Chondrocyte (in vitro differentiated cells): ENCODE results near the gene LSM14A. TPM values are rescaled to one million over a fixed set of nuclear protein-coding genes. Genes with fewer than 3 reads are reported as not detected.

ENCODE experiments used
- DNase-seq: peaks from one replicate; pipeline ENCODE4 v3.0.0; 2021; ENCODE audit warnings: mixed read lengths, low spot score
- H3K27ac Mint-ChIP-seq: one replicate; pipeline ENCODE4 v1.8.0; 2021; ENCODE audit warnings: mild to moderate bottlenecking, moderate library complexity, mixed read lengths; ENCODE audit not compliant: unreplicated experiment
- H3K27me3 Mint-ChIP-seq: 2 replicates; pipeline ENCODE4 v1.8.0; 2021; ENCODE audit warnings: low read depth, mixed read lengths
- H3K36me3 Mint-ChIP-seq: 2 replicates; pipeline ENCODE4 v1.8.0; 2021; ENCODE audit warnings: low read depth, mixed read lengths
- H3K4me1 Mint-ChIP-seq: 2 replicates; pipeline ENCODE4 v1.8.0; 2021; ENCODE audit warnings: low read depth, mild to moderate bottlenecking, mixed read lengths
- H3K4me3 Mint-ChIP-seq: one replicate; pipeline ENCODE4 v1.8.0; 2021; ENCODE audit warnings: mild to moderate bottlenecking, moderate library complexity, mixed read lengths; ENCODE audit not compliant: unreplicated experiment
- H3K9me3 Mint-ChIP-seq: 2 replicates; pipeline ENCODE4 v1.8.0; 2021; ENCODE audit warnings: low read depth, mixed read lengths
- CTCF ChIP-seq: fragments of 200-600 bp; sonication (generic); IDR thresholded peaks from 2 replicates; pipeline ENCODE4 v1.5.0; 2021; ENCODE audit warnings: antibody characterized with exemption, mild to moderate bottlenecking, moderate library complexity
- total RNA-seq: library from RNA; stranded (reverse); gene quantifications from 3 replicates; pipeline ENCODE4 v1.2.1, GENCODE V29; 2021

The LSM14A gene
- total RNA-seq, 1 donor from 2014 or later, result 89.4 TPM

GRCh38 chr19:34260771-34261173 lies 88.5 kb downstream of the LSM14A start:
- TF ChIP-seq CTCF, result no peak
- Mint-ChIP-seq H3K4me1 (peaks cover 59% of the 10 kb centered on the region), H3K27me3 (no peaks in the 10 kb centered on the region), H3K9me3 (no peaks in the 10 kb centered on the region), H3K27ac (peak overlapping the region; percentile 67), H3K36me3 (no peaks in the 10 kb centered on the region), H3K4me3 (no peak overlapping the region)
- no peak for DNase-seq

DNA sequence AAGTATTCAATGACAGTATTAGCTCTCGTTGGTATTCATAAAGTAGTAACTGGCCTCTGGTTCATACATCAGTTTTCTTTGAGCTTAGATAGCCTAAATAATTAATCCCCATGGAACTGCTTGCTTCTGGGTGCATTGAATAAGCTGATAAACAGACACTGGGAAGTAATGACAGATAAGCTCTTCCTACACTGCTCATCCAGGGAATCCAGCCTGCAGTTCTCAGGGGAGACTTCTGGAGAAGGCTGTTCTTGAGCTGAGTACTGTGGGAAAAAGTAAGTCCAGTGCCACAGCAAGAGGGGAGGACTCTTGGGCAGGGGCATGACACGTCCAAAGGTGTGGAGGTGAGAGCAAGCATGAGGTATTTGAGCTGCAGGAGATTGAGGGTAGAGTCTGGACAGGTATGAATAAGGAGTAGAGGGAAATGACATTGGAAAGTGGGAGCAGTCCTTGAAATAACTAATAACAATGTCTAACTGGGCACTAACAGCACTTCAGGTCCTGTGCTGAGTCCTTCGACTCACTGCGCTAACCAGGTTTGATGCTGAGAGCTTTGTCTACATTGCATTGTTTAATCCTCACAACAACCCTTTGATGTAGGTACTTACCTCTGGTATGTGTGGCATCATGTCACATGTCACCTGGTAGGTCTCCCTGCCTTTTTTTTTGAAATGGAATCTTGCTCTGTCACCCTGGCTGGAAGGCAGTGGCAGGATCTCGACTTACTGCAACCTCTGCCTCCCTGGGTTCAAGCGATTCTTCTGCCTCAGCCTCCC lies 89.2 kb downstream of the LSM14A start:
- H3K36me3 Mint-ChIP-seq, result no peaks in the 10 kb centered on the region
- no peak for TF ChIP-seq CTCF

DNA sequence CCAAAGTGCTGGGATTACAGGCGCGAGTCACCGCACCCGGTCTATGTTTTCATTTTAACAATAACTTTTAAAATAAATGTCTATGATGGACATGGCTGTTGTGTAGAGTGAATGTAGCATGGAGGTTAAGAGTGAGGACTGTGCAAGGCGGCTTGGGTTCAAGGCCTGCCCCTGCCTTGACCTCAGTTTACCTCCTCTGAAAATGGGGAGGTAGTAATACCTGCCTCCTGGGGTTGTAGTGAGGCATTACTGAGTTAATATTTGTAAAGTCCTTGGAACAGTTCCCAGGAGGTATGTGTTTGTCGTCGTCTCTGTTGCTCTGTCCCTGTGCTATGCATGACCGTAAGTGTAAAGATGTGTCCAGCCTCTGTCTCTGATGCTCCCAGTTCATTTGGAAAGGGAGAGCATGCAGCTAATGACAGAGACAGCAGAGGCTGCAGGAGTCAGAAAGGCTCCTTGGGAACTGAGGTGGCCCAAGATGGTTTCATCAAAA lies 91.5 kb downstream of the LSM14A start:
- Mint-ChIP-seq H3K27ac (no peak overlapping the region), H3K4me1 (peaks cover 52% of the 10 kb centered on the region)
- TF ChIP-seq CTCF, result no peak

More for the DNA sequence above, 89.2 kb downstream of the LSM14A start:
- no peak overlapping the region for H3K4me3 Mint-ChIP-seq
- H3K27ac Mint-ChIP-seq, result peak overlapping the region; percentile 67
- no peak for DNase-seq
- no peaks in the 10 kb centered on the region for H3K9me3 Mint-ChIP-seq
- H3K4me1 Mint-ChIP-seq, result peaks cover 54% of the 10 kb centered on the region
- H3K27me3 Mint-ChIP-seq, result no peaks in the 10 kb centered on the region

DNA sequence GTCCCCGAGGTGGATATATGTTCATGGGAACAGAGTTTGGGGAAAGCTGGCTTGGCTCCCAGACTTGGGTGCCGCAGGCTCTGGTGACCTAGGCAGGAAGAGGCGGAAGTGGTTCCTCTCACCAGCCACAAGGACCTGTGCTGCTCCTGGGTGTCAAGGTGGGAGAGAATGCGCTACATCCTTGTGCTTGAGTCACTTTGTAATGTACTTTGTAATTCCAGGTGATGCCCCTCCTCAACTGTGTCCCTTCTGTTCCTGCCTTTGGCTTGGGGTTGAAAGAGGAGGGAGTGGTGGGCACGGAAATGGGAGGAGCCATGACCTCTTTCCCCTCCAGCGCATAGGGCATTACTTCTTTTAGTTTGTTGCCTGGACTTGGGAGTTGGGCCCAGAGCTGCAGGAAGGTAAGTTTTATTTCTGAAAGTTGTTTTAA lies 92.9 kb downstream of the LSM14A start:
- H3K27me3 Mint-ChIP-seq, result no peaks in the 10 kb centered on the region
- no peak for DNase-seq
- no peak for TF ChIP-seq CTCF
- no peaks in the 10 kb centered on the region for H3K9me3 Mint-ChIP-seq
- H3K4me3 Mint-ChIP-seq, result no peak overlapping the region
- no peak overlapping the region for H3K27ac Mint-ChIP-seq
- peaks cover 55% of the 10 kb centered on the region for H3K4me1 Mint-ChIP-seq
- H3K36me3 Mint-ChIP-seq, result no peaks in the 10 kb centered on the region

More for the DNA sequence above, 91.5 kb downstream of the LSM14A start:
- H3K9me3 Mint-ChIP-seq, result no peaks in the 10 kb centered on the region
- H3K36me3 Mint-ChIP-seq, result no peaks in the 10 kb centered on the region
- DNase-seq, result no peak
- H3K27me3 Mint-ChIP-seq, result no peaks in the 10 kb centered on the region
- no peak overlapping the region for H3K4me3 Mint-ChIP-seq

DNA sequence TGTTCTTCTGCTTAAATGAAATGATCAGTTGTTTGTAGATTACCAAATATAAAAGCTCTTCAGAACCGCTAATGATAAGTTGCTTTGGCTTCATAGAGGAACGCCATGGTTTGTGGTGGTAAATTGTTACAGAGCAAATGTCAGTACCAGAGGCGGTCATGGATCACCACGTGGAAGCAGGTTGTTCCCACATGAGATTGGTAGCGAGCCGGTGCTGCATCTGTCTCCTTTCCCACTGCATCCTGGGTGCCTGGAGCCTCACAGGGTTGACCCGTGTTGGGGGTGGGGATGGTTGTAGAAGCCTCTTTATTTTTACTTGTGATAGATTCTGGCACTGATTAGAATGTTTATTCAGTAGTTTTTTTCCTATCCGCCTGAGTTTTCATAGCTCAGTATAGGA lies 96.8 kb downstream of the LSM14A start:
- Mint-ChIP-seq H3K27me3 (no peaks in the 10 kb centered on the region), H3K9me3 (no peaks in the 10 kb centered on the region), H3K4me3 (no peak overlapping the region), H3K27ac (peak overlapping the region; percentile 29), H3K36me3 (peaks cover 1% of the 10 kb centered on the region), H3K4me1 (peaks cover 61% of the 10 kb centered on the region)
- TF ChIP-seq CTCF, result no peak
- DNase-seq, result no peak
